SU-DHL-6 (cell line): ENCODE measurements around the gene C1orf232.

Experiments
- CTCF ChIP-seq: fragments of 200-600 bp; sonication (generic); IDR thresholded peaks from one replicate; pipeline ENCODE4 v1.5.1; 2017; ENCODE audit warnings: antibody characterized with exemption, mild to moderate bottlenecking, low read length, moderate library complexity; ENCODE audit not compliant: insufficient read depth, poor library complexity, severe bottlenecking
- EZH2phosphoT487 ChIP-seq: fragments of 200-600 bp; sonication (generic), shearing (Covaris generic); conservative IDR thresholded peaks from 2 replicates; pipeline ENCODE4 v1.6.1; 2018; ENCODE audit warnings: mild to moderate bottlenecking, antibody characterized with exemption, low read length, moderate library complexity, mixed read lengths

GRCh38 chr1:26164861-26165842 lies 3.6 kb downstream of the C1orf232 start:
- TF ChIP-seq CTCF (no peak), EZH2phosphoT487 (no peak)
